Heart left ventricle (tissue), 13 donors: ENCODE results near the gene PLXNB3.

Experiments
- CTCF ChIP-seq, 12 donors: fragments of 200-600 bp; sonication (generic) in 4 of 12; IDR thresholded peaks; one replicate each; pipeline versions ENCODE4 v1.5.0 to v1.8.0; 2018 to 2022; ENCODE audit warnings: antibody characterized with exemption in 12 of 12, mild to moderate bottlenecking in 5 of 12
- POLR2A ChIP-seq, 2 donors: fragments of 450-650 bp; IDR thresholded peaks; one replicate each; pipeline ENCODE4 v1.6.1; 2017; ENCODE audit warnings: antibody characterized with exemption in 2 of 2, mild to moderate bottlenecking in 2 of 2, moderate library complexity in 2 of 2
- donor health status: ischemic (EF 13 %, LVEDD 7.1; RV severe dilation, severe dysfunction).
- donor health status: DM: no; HTN: yes; CAD: no.
- donor health status: DM: no; HTN: no; CAD: no.
- donor health status: ischemic (EF 25% LVEDD 6.9; RV normal size, moderate dysfunction).
- donor health status: ischemic (EF 25% LVEDD 5.7; RV mildly dilated, moderate dysfunction).
- donor health status: ischemic (EF 35%, LVEDD 5.7; RV mildly dilated, moderate dysfunction).
- donor health status: nonischemic (EF 11% LVEDD 7.7; RV severe dilation, severe dysfunction).
- donor health status: DM: yes; HTN: yes; CAD: no.
- donor health status: PGD.
- donor health status: ischemic (EF 29% LVEDD 5.4; RV normal size, mild dysfunction).
- donor health status: nonischemic (EF 23%, LVEDD 6.1; RV moderate dilation, normal function).

- TF ChIP-seq CTCF (IDR thresholded peaks at IDR 0.05) (no peak), POLR2A (IDR thresholded peaks at IDR 0.05) (no peak)
Observed at GRCh38 chrX:153805436-153805835, 41.4 kb downstream of the PLXNB3 start.
